Astrocyte (in vitro differentiated cells and primary cell): ENCODE data around the gene BICC1.

Experiments used
- EZH2 ChIP-seq: IDR thresholded peaks from 2 replicates; pipeline ENCODE4 v1.6.1; 2012; ENCODE audit warnings: mild to moderate bottlenecking, low read length, inconsistent platforms; ENCODE audit not compliant: insufficient read depth
- TF ChIP-seq, protein P1 (sequence below): IDR thresholded peaks from 2 replicates; pipeline ENCODE4 v1.5.1; 2011; ENCODE audit warnings: low read depth, mild to moderate bottlenecking, inconsistent platforms, low read length, moderate library complexity; ENCODE audit not compliant: insufficient read depth

DNA sequence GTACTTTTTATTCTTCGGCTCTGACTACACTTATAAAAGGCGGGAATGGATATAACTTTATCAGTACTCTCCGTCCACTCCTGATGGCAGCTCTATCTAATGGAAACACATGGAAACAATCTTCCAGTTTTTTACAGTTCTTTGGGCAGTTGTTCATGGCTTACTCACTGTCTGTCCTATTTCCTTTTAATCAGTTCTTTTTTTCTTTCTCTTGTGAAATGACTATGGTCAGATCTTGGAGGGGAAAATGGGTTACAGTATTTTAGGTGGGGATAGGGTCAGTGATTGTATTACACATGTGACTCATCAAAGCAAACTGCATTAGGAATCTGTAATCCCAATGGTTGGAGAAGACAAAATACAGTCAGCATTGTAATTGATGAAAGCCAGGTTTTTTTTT lies 112.4 kb downstream of the BICC1 start:
- TF ChIP-seq, protein P1, sequence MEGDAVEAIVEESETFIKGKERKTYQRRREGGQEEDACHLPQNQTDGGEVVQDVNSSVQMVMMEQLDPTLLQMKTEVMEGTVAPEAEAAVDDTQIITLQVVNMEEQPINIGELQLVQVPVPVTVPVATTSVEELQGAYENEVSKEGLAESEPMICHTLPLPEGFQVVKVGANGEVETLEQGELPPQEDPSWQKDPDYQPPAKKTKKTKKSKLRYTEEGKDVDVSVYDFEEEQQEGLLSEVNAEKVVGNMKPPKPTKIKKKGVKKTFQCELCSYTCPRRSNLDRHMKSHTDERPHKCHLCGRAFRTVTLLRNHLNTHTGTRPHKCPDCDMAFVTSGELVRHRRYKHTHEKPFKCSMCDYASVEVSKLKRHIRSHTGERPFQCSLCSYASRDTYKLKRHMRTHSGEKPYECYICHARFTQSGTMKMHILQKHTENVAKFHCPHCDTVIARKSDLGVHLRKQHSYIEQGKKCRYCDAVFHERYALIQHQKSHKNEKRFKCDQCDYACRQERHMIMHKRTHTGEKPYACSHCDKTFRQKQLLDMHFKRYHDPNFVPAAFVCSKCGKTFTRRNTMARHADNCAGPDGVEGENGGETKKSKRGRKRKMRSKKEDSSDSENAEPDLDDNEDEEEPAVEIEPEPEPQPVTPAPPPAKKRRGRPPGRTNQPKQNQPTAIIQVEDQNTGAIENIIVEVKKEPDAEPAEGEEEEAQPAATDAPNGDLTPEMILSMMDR, result no peak
- no peak for TF ChIP-seq EZH2
